ENCODE data around the gene DAG1.
"Not testable (repeated sequence)": the region's sequence is repeated elsewhere in the genome, so short reads cannot be mapped to it uniquely, and the experiment has no call there.

Gene DAG1

DNA sequence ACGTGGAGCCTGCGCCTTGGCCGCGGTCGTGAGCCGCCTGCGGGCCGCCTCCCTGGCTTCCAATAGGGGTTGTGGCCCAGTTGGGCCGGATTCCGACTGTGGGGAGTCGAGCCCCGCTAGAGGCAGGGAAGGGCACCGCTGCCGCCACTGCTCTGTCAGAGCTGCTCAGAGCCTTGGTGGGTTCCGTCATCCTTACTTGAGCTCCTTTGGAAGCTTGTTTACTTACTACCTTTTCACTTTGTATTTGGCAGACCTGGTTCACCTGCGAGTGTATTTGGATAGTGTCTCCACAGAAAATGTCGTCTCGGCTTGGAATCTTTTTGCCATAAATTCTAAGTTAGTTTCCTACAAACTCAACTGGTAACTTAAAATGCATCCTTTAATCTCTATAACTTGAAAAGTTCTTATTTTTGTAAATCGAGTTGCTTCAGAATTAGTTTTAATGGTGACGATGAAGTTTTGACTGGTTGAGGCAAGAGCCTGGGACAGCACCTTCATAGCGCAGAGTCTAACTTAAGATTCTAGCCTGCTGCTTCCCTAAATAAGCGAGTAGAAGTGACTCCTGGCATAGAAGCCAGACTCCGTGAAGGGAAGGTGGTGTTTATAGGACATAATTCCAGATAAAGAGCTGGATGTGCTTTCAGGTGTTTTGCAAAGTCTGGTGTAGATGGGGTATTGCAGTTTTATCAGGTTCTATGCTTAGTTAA lies 800 bp downstream of the DAG1 start:
- DNase-seq (ENCODE audit: low read depth): no peak

DNA sequence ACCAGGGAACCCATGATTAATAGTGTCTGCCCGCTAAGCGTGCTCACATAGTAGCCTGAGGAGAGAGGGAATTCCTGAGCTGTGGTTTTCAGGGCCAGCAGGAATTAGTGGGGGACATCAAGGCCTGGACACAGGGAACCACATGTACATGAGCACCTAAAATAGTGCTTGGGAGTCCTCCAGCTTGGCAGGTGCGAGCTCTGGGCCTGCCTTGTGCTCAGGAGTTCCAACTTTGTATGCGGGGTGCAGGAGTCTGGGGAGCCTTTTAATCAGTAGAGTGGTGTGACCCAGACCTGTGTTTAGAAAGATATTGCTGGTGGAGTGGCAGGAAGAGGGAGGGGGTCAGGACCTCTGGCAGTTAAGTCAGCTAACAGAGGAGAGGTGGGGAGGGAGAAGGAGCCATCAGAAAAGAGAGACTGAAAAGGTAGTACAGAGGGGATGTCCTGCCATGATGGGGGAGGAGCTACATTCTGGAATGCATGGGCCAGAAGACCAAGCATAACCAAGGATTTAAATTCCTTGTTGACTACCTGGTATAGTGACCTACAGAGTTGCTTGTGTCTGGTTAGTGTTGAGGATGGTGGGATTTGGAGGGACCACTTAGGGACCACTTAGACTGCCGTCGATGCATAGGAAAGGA lies 1.9 kb downstream of the DAG1 start:
- no peak for DNase-seq (ENCODE audit: low read depth)

DNA sequence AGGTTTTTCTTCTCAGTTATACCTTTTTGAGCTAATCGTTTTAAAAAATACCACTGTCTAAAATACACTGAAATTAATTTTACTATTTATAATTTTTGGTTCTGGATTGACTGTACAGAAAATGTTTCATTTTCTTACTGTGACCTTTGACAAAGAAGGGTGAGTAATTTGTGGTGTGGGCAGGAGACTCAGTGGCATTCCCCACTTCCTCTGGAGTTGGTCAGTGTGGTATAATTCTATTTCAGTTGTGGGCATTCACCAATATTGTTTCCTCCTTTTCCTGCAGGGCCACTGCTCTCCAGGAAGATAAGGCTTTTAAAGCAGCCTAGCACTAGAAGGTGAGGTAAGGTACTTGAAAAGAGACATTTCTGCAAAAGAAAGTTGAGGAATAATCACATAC lies 6.5 kb downstream of the DAG1 start:
- DNase-seq (ENCODE audit: low read depth): peak; percentile 7

DNA sequence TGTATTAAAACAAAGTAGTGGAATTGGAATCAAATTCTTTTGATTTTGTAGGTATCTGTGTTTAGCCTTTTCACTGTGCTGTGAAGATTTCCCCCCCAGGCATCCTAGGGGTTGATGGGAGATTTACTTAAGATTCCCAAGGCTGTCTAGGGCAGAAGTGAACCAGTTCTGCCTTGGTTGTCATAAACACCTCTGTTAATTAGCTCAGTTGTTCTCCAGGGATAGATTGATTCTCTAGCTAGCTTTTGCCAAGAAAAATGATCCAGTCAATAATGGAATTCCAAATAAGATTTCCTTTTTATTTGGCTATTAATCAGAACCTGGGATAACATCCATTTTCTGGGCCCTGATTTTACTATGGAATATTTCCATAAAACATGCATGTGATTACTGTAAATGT lies 12.7 kb downstream of the DAG1 start:
- DNase-seq (ENCODE audit: low read depth): no peak

DNA sequence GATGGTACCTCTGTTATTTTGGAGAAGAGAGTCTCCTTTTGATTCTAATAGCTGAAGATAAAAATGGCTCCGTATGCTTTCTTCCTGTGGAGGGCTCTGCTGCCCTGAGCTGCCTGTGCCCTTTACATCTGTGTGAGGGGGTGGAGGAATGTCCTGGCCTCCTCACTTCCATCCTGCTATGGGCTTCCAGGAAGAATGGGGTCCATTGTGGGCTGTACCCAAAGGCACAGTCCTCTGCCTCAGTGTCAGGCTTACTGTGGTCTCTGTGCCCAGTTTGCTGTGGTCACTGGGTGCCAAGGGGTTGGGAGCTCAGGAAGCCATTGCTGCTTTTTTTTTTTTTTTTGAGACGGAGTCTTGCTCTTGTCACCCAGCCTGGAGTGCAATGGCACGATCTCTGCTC lies 14.4 kb downstream of the DAG1 start:
- DNase-seq (ENCODE audit: low read depth): no peak

DNA sequence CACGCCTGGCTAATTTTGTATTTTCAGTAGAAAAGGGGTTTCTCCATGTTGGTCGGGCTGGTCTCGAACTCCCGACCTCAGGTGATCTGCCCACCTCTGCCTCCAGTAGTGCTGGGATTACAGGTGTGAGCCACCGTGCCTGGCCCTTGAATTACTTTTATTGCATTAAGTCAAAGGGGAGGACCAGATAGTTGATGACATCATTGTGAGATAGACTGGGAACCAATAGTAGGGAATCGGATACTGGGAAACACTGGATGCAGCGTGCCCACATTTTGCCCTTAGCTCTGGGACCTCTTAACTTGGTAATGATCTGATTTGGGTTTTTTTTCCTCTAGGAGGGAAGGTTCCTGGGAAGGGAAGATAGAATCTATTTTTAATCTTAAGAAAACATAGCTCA lies 19.2 kb downstream of the DAG1 start:
- no peak for DNase-seq (ENCODE audit: low read depth)

DNA sequence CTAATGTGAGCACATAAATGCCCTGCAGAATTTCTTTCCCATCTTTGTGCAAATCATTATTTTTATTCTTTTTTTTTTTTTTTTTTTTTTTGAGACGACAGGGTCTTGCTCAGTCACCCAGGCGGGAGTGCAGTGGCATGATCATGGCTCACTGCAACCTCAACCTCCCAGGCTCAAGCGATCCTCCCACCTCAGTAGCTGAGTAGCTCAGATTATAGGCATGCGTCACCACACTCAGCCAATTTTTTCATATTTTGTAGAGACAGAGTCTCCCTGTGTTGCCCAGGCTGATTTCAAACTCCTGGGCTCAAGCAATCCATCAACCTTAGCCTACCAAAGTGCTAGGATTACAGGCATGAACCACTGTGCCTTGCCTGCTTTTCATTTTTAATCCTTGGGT lies 22.9 kb downstream of the DAG1 start:
- DNase-seq (ENCODE audit: low read depth): no peak

DNA sequence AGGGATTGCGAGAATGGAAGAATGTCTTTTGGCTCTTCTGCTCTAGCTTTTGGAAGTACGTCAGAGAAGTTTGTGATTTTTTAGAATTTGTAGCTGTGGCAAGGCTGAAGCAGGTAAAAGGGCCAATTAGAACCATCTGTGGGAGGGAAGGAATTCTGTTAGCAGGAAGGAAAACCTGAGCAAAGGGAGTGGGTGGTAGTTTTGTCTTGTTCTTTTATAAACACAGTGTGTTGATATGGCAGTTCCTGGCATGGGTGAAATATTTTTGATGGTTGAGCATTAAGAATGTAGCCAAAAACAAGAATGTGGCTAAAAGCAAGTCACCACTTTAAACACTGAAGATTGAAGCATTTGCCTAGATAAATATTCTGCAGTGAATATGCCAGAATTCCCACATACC lies 23.8 kb downstream of the DAG1 start:
- no peak for DNase-seq (ENCODE audit: low read depth)

DNA sequence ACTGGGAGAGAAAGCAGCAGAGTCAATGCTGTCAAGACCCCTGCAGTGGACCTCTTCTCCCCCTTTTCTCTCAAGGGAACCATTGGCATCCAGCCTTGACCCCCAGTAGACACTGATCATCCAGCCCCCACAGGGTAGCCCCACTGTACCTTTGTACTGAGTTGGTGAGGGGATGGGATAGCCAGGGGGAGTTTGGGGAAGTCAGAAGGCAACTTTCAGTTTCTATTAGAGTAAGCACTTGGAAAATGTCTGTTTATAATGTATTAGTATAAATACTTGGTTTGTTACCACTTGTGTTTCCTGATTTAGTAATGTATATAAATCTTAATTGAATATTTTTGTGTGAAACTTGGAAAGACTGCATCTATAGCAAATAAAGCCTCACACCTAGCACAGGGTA lies 25.0 kb downstream of the DAG1 start:
- DNase-seq (ENCODE audit: low read depth): no peak

DNA sequence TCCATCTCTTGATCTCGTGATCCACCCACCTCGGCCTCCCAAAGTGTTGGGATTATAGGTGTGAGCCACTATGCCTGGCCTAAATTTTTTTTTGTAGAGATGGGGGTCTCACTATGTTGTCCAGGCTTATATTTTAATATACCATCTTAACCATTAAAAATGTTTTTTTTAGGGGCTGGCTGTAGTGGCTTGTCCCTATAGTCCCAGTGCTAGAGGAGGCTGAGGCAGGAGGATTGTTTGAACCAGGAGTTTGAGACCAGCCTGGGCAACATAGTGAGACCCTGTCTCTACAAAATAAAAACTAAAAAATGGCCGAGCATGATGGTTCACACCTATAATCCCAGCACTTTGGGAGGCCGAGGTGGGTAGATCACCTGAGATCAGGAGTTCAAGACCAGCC lies 26.8 kb downstream of the DAG1 start:
- DNase-seq (ENCODE audit: low read depth): not testable (repeated sequence)

DNA sequence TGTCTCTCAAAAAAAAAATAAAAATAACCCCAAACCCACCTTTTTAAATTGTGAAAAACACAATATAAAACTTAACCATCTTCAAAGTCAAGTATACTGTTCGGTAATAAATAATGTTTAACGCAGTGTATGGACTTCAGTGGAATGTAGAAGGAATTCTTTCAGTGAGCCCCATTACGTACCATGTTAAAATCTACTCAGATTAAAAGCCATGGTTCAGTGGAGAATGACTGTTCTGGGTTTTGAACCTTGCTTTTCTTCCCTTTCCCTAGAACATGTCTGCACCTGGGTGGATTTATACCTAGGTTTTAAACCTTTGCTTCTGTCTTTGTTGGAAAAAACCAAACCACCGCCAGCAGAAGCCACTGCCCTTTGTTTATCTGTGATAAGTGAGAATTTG lies 27.5 kb downstream of the DAG1 start:
- no peak for DNase-seq (ENCODE audit: low read depth)

DNA sequence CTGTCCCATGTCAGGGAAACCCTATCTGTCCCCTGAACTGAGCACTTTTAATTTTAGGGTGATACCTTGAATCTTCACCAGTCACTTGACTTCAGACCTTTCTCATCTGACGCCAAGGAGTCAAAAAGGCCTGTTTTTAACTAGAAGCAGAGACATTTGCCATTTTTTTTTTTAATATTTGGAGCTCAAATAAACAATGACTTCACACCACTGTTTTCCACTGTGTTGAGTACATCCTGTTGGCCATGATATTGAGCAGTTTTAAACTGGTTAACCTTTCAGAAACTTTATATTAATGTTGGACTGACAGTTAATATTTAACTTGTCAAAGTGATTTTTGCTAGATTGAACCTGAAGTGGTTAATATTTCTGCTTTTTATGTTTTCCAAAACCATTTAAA lies 28.2 kb downstream of the DAG1 start:
- DNase-seq (ENCODE audit: low read depth): no peak

DNA sequence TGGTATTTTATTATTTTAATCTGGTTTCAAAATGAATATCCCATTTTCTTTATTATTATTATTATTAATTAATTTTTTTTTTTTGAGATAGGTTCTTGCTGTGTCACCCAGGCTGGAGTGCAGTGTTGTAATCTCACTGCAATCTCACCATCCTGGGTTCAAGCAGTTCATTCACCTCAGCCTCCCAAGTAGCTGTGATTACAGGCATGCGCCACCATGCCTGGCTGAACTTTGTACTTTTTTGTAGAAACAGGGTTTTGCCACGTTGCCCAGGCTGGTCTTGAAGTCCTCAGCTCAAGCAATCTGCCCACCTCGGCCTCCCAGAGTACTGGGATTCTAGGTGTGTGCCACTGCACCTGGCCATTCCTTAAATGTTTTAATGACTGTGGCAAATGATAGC lies 28.6 kb downstream of the DAG1 start:
- DNase-seq (ENCODE audit: low read depth): no peak

DNA sequence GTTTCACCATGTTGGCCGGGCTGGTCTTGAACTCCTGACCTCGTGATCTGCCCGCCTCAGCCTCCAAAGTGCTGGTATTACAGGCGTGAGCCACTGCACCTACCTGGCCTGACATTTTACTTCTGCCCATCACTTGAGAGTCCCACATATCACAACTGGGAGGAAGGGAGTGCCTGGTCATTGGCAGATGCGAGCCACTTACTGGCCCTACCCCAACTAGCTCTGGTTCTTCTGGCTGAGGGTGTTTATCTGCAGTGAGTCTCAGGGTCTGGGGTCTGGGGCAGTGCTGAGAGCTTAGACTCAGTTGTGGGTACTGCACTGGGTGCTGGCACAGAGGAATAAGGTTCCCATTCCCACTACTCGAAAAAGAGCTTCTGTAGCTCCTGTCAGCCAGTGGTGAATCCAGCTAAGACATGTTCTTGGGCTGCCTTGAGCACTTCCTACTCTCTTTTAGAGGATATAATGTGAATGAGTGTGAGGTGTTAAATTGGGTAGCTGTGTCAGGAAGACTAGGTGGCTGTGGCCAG lies 30.2 kb downstream of the DAG1 start:
- DNase-seq (ENCODE audit: low read depth): no peak

DNA sequence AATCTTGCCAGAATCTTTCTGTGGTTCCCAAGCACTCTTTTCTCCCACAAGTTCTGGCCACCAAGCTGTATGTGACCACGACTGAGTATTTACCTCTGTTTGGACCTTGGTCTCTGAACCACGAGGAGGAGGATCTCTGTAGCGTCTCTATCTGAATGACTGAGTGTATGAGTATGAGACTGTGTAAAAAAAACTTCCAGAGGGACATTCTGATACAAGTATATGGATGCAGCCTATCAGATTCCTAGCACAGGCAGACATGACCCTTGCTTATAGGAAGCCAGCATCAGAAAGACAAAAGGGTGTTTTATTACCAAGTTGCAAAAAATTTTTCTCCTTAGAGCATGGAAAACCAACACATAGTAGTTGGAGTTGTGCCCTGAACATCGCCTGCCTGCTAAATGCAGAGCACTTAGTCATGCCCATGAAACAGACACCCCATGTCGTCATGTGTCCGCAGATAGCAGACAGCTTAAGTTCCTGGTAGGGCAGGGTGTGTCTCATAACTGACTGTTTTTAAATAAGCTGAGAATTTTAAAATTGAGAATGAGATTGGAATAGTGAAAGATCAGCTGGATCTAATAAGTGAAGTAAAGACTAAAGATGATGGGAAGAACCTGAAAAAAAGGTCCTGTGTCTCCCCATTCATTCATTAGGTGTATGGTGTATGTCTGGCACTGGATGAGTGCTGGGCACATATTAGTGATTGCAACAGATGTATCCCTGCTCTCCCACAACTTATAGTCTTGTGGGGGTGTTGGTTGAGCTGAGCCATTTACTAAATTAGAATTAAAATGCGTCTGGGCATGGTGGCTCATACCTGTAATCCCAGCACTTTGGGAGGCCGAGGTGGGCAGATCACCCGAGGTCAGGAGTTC lies 30.9 kb downstream of the DAG1 start:
- no peak for DNase-seq (ENCODE audit: low read depth)

DNA sequence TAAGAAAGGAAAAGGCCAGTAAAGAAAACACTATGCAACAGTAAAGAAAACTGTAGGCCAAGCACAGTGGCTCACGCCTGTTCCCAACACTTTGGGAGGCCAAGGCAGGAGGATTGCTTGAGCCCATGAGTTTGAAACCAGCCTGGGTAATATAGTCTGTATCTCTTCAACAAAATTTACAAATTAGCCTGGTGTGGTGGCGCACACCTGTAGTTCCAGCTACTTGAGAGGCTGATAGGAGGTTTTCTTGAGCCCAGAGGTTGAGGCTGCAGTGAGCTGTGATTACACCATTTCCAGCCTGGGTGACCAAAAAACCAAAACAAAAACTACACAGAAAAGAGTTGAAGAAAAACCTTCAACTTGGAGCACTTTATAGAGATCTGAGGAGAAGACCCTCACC lies 31.8 kb downstream of the DAG1 start:
- DNase-seq (ENCODE audit: low read depth): no peak

DNA sequence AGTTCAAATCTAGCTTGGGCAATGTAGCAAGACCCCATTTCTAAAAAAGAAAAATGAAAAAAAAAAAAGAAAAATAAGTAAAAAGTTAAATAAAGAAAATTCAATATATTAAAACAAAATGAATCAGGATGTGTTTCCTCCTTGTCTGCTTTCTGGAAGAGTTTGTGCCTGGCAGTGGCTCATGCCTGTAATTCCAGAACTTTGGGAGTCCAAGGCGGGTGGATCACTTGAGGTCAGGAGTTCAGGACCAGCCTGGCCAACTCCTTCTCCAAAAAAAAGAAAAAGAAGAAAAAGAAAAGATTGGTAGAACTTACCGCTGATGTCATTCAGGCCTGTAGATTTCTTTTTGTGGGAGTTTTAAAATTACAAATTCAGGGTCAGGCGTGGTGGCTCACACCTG lies 36.8 kb downstream of the DAG1 start:
- DNase-seq (ENCODE audit: low read depth): no peak

DNA sequence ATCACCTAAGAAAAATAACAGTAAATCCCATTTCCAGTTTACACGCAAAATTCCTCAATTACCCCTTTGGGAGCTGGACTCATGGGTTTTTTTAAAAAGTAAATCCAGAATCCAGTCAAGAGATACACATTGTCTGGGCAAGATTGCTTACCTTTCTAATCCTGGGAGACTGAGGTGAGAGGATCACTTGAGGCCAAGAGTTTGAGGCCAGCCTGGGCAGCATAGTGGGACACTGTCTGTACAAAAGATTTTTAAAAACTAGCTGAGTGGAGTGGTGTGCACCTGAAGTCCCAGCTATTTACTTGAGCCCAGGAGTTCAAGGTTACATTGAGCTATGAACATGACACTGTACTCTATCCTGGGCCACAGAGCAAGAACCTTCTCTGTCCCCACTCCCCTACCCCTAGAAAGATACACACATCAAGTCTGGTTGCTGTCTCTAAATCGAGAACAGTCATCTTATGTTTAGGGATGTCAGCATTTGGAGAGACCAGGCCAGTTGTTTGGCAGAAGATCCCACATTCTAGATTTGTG lies 39.0 kb downstream of the DAG1 start:
- DNase-seq (ENCODE audit: low read depth): no peak

DNA sequence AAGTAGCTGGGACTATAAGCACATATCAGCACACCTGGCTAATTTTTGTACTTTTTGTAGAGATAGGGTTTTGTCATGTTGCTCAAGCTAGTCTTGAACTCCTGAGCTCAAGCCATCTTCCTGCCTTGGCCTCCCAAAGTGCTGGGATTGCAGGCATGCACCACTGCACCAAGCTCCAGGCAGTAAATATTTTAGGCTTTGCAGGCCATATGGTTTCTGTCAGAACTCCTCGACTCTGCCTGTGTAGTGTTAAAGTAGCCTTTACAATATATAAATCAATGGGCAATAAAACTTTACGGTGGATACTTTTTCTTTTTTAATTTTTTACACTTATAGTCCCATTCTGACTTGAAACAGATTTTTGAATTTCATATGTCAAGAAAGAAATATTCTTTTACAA lies 41.6 kb downstream of the DAG1 start:
- DNase-seq (ENCODE audit: low read depth): no peak

DNA sequence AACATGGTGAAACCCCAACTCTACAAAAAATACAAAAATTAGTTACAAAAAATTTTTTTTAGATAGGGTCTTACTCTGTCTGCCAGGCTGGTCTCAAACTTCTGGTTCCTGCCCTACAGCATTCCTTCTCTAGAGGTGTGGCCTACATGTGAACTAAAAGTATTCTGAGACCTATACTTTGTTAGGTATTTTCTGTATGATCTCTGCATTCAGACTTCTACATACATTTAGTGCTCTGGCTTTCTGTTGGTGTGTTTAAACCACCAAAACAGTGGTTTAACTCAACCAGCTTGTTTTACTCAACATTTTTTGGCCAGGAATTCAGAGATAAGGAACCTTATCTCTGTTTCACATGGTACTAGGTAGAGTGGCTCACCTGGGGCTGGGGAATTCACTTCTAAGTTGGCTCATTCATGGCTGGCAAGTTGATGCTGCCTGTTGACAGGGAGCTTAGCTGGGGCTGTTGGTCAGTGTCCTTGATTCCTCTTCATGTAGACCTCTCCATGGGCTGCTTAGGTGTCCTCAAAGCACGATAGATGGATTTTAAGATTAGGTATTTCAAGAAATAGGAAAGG lies 42.8 kb downstream of the DAG1 start:
- DNase-seq (ENCODE audit: low read depth): no peak

DNA sequence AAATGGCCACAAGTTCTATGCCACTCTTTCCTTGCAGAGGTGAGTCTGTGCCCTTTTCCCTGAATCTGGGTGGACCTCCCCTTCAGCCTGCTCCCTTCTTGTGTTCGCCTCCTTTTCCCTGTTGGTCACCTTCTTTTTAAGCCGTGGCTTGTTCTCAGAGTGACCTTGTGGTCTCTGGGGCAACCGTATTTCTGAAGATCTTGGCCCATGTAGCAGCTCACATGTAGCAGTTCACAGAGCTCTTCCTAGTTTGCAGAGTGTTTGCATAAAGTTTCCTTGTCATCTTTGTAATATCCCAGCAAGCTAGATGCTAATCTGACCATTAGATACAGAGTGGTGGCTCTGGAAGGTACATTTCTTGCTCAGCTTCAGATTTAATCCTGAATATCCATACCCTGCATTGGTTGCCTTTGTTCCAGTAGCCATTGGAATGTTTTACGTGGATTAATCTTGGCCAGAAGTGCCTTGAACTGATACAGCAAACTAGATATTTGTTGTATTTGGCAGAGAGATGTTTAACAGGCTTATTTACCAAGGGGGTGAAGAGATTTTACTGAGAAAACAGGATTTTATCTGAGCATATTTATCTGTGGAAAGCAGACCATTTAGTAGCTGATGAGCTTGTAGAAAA lies 43.5 kb downstream of the DAG1 start:
- no peak for DNase-seq (ENCODE audit: low read depth)

DNA sequence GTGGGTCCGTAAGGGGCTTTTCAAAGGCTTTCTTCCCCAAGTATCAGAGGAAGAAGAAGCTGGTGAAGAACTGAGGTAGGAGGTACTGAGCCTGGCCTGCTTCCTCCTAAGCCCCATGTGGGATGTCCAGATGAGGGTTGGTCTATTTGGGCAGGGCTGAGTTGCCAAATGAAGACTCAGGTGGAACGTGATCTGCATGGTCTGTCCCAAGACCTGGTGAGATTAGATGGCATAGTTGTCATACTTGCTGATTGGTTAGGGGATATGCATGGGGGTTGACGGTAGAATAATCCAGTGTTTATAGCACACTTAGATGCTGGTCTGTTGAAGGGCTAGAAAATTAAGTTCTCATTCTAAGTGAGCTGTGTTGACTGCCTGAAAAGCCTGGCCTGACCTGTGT lies 47.9 kb downstream of the DAG1 start:
- no peak for DNase-seq (ENCODE audit: low read depth)
